Naive thymus-derived CD8-positive, alpha-beta T cell (primary cell): Measurements from ENCODE around the gene CNOT4. TPM values are rescaled to one million over a fixed set of nuclear protein-coding genes. Genes with fewer than 3 reads are reported as not detected.
A peak's percentile ranks its signal among the peaks of the same experiment; 100 is the strongest.

Experiments
- ATAC-seq, 2 donors: fragments of 150-1000 bp; cut with Tn5 transposase in 1 of 2; sonication (Bioruptor Pico), chemical (Tn5 transposase) in 1 of 2; 1 replicate in 1 of 2; 2 replicates in 1 of 2; pipeline ENCODE4 v1.10.0; 2021; ENCODE audit warnings: mild to moderate bottlenecking in 2 of 2, moderate library complexity in 2 of 2
- POLR2A ChIA-PET: fragments of 350-600 bp; sonication (Branson Sonifier 250); formaldehyde crosslinking; loops from one replicate; lab custom pipeline; 2021; ENCODE audit warnings: antibody characterized with exemption; lab: Charles Lee
- DNase-seq, 10 donors: peaks; one replicate each; pipeline versions ENCODE4 v3.0.0 to v3.0.0-alpha.2; 2020 to 2022
- H3K27ac Mint-ChIP-seq, 10 donors: one replicate each; pipeline ENCODE4 v1.8.0; 2020 to 2022; ENCODE audit warnings: mild to moderate bottlenecking in 10 of 10, mixed read lengths in 10 of 10, moderate library complexity in 4 of 10, inconsistent platforms in 1 of 10
- H3K27me3 Mint-ChIP-seq, 5 donors: one replicate each; pipeline ENCODE4 v1.8.0; 2021 to 2022; ENCODE audit warnings: mixed read lengths in 5 of 5
- H3K36me3 Mint-ChIP-seq, 3 donors: one replicate each; pipeline ENCODE4 v1.8.0; 2020 to 2022; ENCODE audit warnings: mixed read lengths in 3 of 3, mild to moderate bottlenecking in 2 of 3, inconsistent platforms in 1 of 3
- H3K4me1 Mint-ChIP-seq, 4 donors: one replicate each; pipeline ENCODE4 v1.8.0; 2021 to 2022; ENCODE audit warnings: mixed read lengths in 4 of 4
- H3K4me3 Mint-ChIP-seq, 10 donors: one replicate each; pipeline ENCODE4 v1.8.0; 2020 to 2022; ENCODE audit warnings: mild to moderate bottlenecking in 10 of 10, mixed read lengths in 10 of 10, moderate library complexity in 6 of 10, inconsistent platforms in 1 of 10
- H3K9me3 Mint-ChIP-seq, 9 donors: one replicate each; pipeline ENCODE4 v1.8.0; 2020 to 2022; ENCODE audit warnings: mixed read lengths in 9 of 9, mild to moderate bottlenecking in 3 of 9, inconsistent platforms in 1 of 9, moderate library complexity in 1 of 9
- polyA plus RNA-seq, 3 donors: library from polyadenylated mRNA; unstranded; fragments of 300-500 nt; fragmentation: Illumina TruSeq; gene quantifications; one replicate each; pipeline ENCODE4 v1.2.3, GENCODE V29; 2021
- total RNA-seq, 8 experiments: library from RNA in 2 of 8; stranded (reverse) in 2 of 8; gene quantifications; one replicate each; pipeline ENCODE4 v1.2.3 and lab custom pipeline; 2021 to 2026

The CNOT4 gene
- total RNA-seq (10 to 100 TPM; 31.8 to 42.2 TPM), polyA plus RNA-seq (10 to 100 TPM; 11.9 to 19.6 (median 15.4) TPM), total RNA-seq (lab: John Stamatoyannopoulos, UW) (16.7 to 48.7 (median 32.9) reads per million in 6 experiments)

GRCh38 chr7:135509839-135510591 lies at the start of gene CNOT4:
CNOT4 (minus strand) TSS chr7:135510102; CDS start chr7:135438331, 71,771 bp downstream.
- Mint-ChIP-seq H3K27me3 (no peaks in the 10 kb centered on the region), H3K4me1 (peaks cover 0 to 13% (median 7%) of the 10 kb centered on the region in 4 donors), H3K4me3 (no peak within 1 kb of the TSS), H3K36me3 (peaks cover 0 to 3% (median 0%) of the 10 kb centered on the region in 3 donors), H3K9me3 (no peaks in the 10 kb centered on the region), H3K27ac (no peak within 1 kb of the TSS)
- ATAC-seq: peak; percentile 95 to 96
- peak; percentile 88 to 98 (median 96) for DNase-seq
- POLR2A ChIA-PET: interaction anchor here (0.5 to 1.7 kb wide), 5 partner anchors 27 to 83 kb away, joined by 3 to 7 read pairs (median 3); no protein-coding TSS in a partner anchor

DNA sequence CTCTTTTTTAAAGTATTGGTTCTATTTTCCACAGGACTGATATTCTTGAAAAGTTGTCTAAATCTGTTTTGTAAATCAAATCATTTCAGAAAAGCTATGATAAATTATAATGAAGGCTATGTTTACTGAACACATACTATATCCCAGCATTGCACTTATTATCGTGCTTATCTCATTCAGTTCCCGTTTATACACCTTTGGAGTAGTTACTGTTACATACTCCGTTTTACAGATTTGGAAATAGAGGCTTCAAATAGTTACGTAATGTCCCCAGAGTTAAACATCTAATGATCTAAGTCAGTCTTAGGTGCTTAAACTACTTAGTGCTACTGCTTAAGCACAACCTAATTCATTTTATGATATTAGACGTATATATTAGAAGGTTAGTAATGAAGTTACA lies 49.0 kb upstream of the CNOT4 start:
- ATAC-seq: no peak
- Mint-ChIP-seq H3K27me3 (no peaks in the 10 kb centered on the region), H3K27ac (no peak overlapping the region), H3K36me3 (peaks cover 0 to 17% (median 0%) of the 10 kb centered on the region in 3 donors), H3K4me1 (peaks cover 10 to 28% (median 20%) of the 10 kb centered on the region in 4 donors), H3K4me3 (no peak overlapping the region), H3K9me3 (no peaks in the 10 kb centered on the region)
- POLR2A ChIA-PET: interaction anchor here (1.1 to 1.5 kb wide), 3 partner anchors 11 to 87 kb away, joined by 4 to 10 read pairs (median 4); partner anchors contain the start of gene CNOT4
- DNase-seq: no peak

GRCh38 chr7:135558337-135558767 lies 48.5 kb upstream of the CNOT4 start:
- ATAC-seq (peak; percentile 63 to 70), DNase-seq (peak; percentile 40 to 73 (median 66))
- H3K27me3 Mint-ChIP-seq: no peaks in the 10 kb centered on the region
- H3K36me3 Mint-ChIP-seq: peaks cover 0 to 17% (median 0%) of the 10 kb centered on the region in 3 donors
- peaks cover 10 to 26% (median 20%) of the 10 kb centered on the region in 4 donors for H3K4me1 Mint-ChIP-seq
- POLR2A ChIA-PET: interaction anchor here (1.1 to 1.5 kb wide), 3 partner anchors 12 to 88 kb away, joined by 4 to 10 read pairs (median 4); partner anchors contain the start of gene CNOT4
- H3K4me3 Mint-ChIP-seq: no peak overlapping the region
- H3K27ac Mint-ChIP-seq: no peak overlapping the region
- H3K9me3 Mint-ChIP-seq: no peaks in the 10 kb centered on the region

DNA sequence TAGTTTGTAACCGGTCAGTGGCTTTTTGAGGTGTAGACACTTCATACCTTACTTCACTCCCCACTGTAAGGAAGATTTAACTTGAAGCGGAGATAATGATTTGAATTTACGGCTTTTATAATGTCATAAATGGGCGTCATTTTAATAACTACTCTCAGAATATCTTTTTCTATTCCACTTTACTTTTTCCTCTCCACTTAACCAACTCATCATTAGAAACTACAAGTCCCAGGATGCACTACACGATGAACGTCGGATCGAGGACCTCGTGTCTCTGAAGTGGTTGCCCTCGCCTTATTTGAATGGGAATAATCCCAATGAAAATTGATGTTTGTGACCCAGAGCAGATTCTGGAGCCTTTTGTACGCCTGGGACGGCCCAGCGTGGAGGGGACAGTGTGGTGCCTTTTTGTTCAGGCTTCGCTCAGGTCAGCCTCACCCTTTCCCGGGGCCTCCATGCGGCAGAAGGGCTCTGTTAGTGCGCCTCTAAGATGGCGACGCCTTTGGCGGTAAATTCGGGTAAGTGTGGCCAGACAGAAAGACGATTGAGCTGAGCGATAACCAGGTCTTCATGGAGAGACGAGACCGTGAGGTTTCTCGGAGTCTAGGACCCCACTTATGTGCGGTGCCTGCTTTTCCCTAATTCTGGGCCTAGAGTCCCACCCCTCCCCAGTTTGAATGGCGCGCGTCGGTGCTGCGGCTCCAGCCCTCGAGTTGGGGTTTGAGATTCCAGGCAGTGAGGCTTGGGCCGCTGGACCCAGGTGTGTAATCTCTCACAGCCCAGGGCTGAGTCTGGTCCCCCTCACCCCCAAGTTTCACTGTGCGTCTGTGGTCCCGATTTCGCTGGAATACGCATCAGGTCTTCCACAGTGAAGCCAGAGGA lies 47.8 kb upstream of the CNOT4 start, which contains the start of gene NUP205:
Gene NUP205 (plus strand): TSS at position 463 of the 882 bp plus-strand sequence. CDS start 28 bp downstream, at position 491.
- Mint-ChIP-seq H3K9me3 (no peaks in the 10 kb centered on the region), H3K36me3 (peaks cover 0 to 15% (median 0%) of the 10 kb centered on the region in 3 donors), H3K4me3 (peak within 1 kb of the TSS in 6 of 10 donors; percentile 37 to 73 (median 59)), H3K27me3 (no peaks in the 10 kb centered on the region), H3K27ac (peak within 1 kb of the TSS in 7 of 10 donors; percentile 43 to 90 (median 77)), H3K4me1 (peaks cover 8 to 21% (median 18%) of the 10 kb centered on the region in 4 donors)
- ATAC-seq: peak; percentile 88 to 89
- POLR2A ChIA-PET: interaction anchor here (0.6 to 1.5 kb wide), 4 partner anchors 13 to 172 kb away, joined by 4 to 10 read pairs (median 4); partner anchors contain the start of gene CNOT4
- peak; percentile 50 to 98 (median 80) for DNase-seq

DNA sequence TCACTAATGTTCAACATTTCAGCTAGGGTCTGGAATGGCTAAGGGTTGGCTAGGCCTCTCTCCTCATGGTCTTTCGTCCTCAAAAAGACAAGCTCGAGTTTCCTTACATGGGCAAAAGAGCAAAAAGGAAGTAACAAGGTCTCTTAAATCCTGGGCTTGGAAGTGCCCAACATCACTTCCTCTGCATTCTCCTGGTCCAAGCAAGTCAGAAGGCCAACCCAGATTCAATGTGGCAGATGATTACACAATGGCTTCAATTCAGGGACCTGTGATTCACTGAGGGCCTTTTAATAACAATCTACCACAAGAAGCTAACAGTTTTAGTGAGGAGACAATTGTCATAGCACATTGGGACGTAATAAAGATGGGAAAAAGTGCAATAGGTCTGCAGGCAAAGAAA lies 43.4 kb upstream of the CNOT4 start:
- Mint-ChIP-seq H3K4me3 (peak overlapping the region in 1 of 10 donors; percentile 35), H3K9me3 (no peaks in the 10 kb centered on the region), H3K4me1 (no peaks in the 10 kb centered on the region), H3K27me3 (peaks cover 0 to 7% (median 2%) of the 10 kb centered on the region in 5 donors), H3K36me3 (no peaks in the 10 kb centered on the region), H3K27ac (no peak overlapping the region)
- ATAC-seq: no peak
- POLR2A ChIA-PET: no interaction called here
- DNase-seq: no peak

- peaks cover 0 to 2% (median 0%) of the 10 kb centered on the region in 3 donors for H3K36me3 Mint-ChIP-seq
- no peak for DNase-seq
- H3K4me3 Mint-ChIP-seq: no peak overlapping the region
- POLR2A ChIA-PET: interaction anchor here (0.6 kb wide), 1 partner anchor 16 kb away, joined by 4 read pairs; no protein-coding TSS in a partner anchor
- ATAC-seq: no peak
- no peaks in the 10 kb centered on the region for H3K9me3 Mint-ChIP-seq
- H3K4me1 Mint-ChIP-seq: no peaks in the 10 kb centered on the region
- H3K27me3 Mint-ChIP-seq: peaks cover 0 to 9% (median 7%) of the 10 kb centered on the region in 5 donors
- no peak overlapping the region for H3K27ac Mint-ChIP-seq
These were observed 42.2 kb upstream of the CNOT4 start for GRCh38 chr7:135552148-135552547.

- no peak for ATAC-seq
These were observed 40.3 kb upstream of the CNOT4 start for GRCh38 chr7:135550196-135550595.

DNA sequence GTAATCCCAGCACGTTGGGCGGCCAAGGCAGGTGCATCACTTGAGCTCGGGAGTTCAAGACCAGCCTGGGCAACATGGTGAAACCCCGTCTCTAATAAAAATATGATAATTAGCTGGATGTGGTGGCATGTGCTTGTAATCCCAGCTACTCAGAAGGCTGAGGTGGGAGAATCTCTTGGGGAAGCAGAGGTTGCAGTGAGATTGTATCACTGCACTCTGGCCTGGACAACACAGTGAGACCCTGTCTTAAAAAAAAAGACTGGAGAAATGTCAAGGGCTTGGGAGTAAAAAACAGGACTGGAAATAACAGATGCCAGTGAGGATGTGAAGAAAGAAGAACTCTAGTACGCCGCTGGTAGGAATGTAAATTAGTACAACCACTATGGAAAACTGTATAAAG lies 31.1 kb upstream of the CNOT4 start:
- Mint-ChIP-seq H3K9me3 (no peaks in the 10 kb centered on the region), H3K36me3 (no peaks in the 10 kb centered on the region), H3K4me3 (no peak overlapping the region), H3K4me1 (no peaks in the 10 kb centered on the region), H3K27ac (no peak overlapping the region), H3K27me3 (peaks cover 0 to 14% (median 4%) of the 10 kb centered on the region in 5 donors)
- ATAC-seq (no peak), DNase-seq (no peak)
- POLR2A ChIA-PET: no interaction called here

More at GRCh38 chr7:135550196-135550595, 40.3 kb upstream of the CNOT4 start:
- Mint-ChIP-seq H3K36me3 (peaks cover 0 to 2% (median 0%) of the 10 kb centered on the region in 3 donors), H3K27me3 (peaks cover 0 to 9% (median 7%) of the 10 kb centered on the region in 5 donors), H3K4me1 (no peaks in the 10 kb centered on the region), H3K4me3 (no peak overlapping the region), H3K9me3 (no peaks in the 10 kb centered on the region), H3K27ac (no peak overlapping the region)
- no peak for DNase-seq
- POLR2A ChIA-PET: no interaction called here

- ATAC-seq: no peak
- H3K4me1 Mint-ChIP-seq: no peaks in the 10 kb centered on the region
- H3K4me3 Mint-ChIP-seq: no peak overlapping the region
- no peaks in the 10 kb centered on the region for H3K9me3 Mint-ChIP-seq
- H3K36me3 Mint-ChIP-seq: no peaks in the 10 kb centered on the region
- no peak overlapping the region for H3K27ac Mint-ChIP-seq
- DNase-seq: no peak
- POLR2A ChIA-PET: interaction anchor here (0.6 kb wide), 1 partner anchor 31 kb away, joined by 4 read pairs; no protein-coding TSS in a partner anchor
- peaks cover 1 to 17% (median 5%) of the 10 kb centered on the region in 5 donors for H3K27me3 Mint-ChIP-seq
These were observed 29.7 kb upstream of the CNOT4 start for GRCh38 chr7:135539629-135540028.

- DNase-seq (no peak), ATAC-seq (no peak)
- H3K4me1 Mint-ChIP-seq: no peaks in the 10 kb centered on the region
- no peak overlapping the region for H3K27ac Mint-ChIP-seq
- H3K27me3 Mint-ChIP-seq: peaks cover 1 to 17% (median 5%) of the 10 kb centered on the region in 5 donors
- POLR2A ChIA-PET: no interaction called here
- no peak overlapping the region for H3K4me3 Mint-ChIP-seq
- H3K36me3 Mint-ChIP-seq: no peaks in the 10 kb centered on the region
- no peaks in the 10 kb centered on the region for H3K9me3 Mint-ChIP-seq
These were observed 28.5 kb upstream of the CNOT4 start for GRCh38 chr7:135538376-135538775.

DNA sequence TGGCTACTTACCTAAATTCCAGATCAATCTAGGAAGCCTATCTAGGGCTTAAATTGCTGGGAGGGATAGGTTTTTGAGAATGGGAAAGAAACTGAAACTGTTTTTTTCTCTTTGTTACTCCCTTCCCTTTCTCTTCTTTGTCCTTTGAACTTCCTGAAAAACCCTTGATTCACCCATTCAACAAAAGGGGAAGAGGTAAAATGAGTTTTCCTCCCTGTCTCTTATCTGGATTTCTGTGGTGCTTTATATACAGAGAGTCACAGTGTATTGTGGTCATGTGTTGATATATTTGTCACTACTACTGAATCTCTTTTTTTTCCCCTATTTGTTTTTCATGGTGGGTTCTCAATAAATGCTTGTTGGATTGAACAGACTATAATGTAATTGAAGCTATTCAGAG lies 28.0 kb upstream of the CNOT4 start:
- POLR2A ChIA-PET: no interaction called here

GRCh38 chr7:135537453-135537852 lies 27.6 kb upstream of the CNOT4 start:
- Mint-ChIP-seq H3K36me3 (no peaks in the 10 kb centered on the region), H3K4me1 (no peaks in the 10 kb centered on the region), H3K27me3 (peaks cover 1 to 17% (median 5%) of the 10 kb centered on the region in 5 donors), H3K27ac (no peak overlapping the region), H3K9me3 (no peaks in the 10 kb centered on the region), H3K4me3 (no peak overlapping the region)
- DNase-seq (no peak), ATAC-seq (no peak)
- POLR2A ChIA-PET: no interaction called here

More for the DNA sequence above, 28.0 kb upstream of the CNOT4 start:
- no peaks in the 10 kb centered on the region for H3K4me1 Mint-ChIP-seq
- ATAC-seq: no peak
- no peaks in the 10 kb centered on the region for H3K9me3 Mint-ChIP-seq
- no peak overlapping the region for H3K27ac Mint-ChIP-seq
- no peak overlapping the region for H3K4me3 Mint-ChIP-seq
- H3K27me3 Mint-ChIP-seq: peaks cover 1 to 17% (median 5%) of the 10 kb centered on the region in 5 donors
- DNase-seq: no peak
- no peaks in the 10 kb centered on the region for H3K36me3 Mint-ChIP-seq
